Choroid plexus epithelial cell (primary cell): Measurements from ENCODE around the gene SYK.

Experiments
- DNase-seq: peaks from one replicate; pipeline ENCODE4 v3.0.0-alpha.2; 2010; ENCODE audit warnings: low read depth
- H3K4me3 ChIP-seq: 2 replicates; pipeline ENCODE4 v1.5.1; 2011; ENCODE audit warnings: low read depth, mild to moderate bottlenecking, control low read depth, low read length, moderate library complexity
- TF ChIP-seq, protein P1 (sequence below): conservative IDR thresholded peaks from 2 replicates; pipeline ENCODE4 v1.5.1; 2011; ENCODE audit warnings: low read depth, mild to moderate bottlenecking, control low read depth, inconsistent platforms, low read length, moderate library complexity

Gene SYK

DNA sequence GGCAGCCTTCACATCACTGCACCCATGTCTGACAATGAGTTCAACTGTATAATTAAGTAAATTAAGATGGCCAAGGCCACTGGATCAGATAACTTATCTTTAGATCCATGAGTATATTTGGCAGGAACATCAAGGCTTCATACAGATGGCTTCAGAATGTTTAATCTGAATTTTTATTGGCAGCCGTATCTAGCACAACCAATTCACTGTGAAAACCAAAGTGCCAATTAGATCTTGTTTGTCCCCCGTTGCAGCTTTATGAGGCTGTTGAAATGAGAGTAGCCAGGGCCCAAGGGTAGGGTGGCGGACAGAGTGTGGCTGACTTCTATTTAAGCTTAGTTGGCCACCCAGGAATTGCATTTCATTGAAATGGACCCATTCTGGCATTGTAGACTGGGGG, 137.7 kb downstream of the SYK start:
- DNase-seq = no peak
- TF ChIP-seq, protein P1, sequence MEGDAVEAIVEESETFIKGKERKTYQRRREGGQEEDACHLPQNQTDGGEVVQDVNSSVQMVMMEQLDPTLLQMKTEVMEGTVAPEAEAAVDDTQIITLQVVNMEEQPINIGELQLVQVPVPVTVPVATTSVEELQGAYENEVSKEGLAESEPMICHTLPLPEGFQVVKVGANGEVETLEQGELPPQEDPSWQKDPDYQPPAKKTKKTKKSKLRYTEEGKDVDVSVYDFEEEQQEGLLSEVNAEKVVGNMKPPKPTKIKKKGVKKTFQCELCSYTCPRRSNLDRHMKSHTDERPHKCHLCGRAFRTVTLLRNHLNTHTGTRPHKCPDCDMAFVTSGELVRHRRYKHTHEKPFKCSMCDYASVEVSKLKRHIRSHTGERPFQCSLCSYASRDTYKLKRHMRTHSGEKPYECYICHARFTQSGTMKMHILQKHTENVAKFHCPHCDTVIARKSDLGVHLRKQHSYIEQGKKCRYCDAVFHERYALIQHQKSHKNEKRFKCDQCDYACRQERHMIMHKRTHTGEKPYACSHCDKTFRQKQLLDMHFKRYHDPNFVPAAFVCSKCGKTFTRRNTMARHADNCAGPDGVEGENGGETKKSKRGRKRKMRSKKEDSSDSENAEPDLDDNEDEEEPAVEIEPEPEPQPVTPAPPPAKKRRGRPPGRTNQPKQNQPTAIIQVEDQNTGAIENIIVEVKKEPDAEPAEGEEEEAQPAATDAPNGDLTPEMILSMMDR = no peak
- H3K4me3 ChIP-seq = no peak overlapping the region

- H3K4me3 ChIP-seq = no peak overlapping the region
- TF ChIP-seq, protein P1 = no peak
- no peak for DNase-seq
These were observed 138.7 kb downstream of the SYK start for GRCh38 chr9:90940280-90940679.

DNA sequence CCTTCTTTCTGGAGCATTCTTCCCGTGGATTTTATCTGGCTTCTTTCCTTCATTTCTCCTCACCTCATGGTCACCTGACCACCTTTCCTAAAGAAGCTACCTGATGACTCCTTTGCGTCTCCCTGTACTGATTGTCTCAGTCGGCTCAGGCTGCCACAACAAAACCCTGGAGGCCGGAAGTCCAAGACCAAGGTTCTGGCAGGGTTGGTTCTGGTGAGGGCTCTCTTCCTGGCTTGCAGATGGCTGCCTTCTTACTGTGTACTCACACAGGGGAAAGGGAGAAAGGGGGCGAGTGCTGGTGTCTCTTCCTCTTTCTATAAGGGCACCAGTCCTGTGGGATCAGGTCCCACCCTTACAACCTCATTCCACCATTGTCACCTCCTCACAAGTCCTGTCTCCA, 140.0 kb downstream of the SYK start:
- no peak overlapping the region for H3K4me3 ChIP-seq
- no peak for DNase-seq
- TF ChIP-seq, protein P1 = no peak

- TF ChIP-seq, protein P1 = no peak
- DNase-seq = no peak
These were observed 140.9 kb downstream of the SYK start for GRCh38 chr9:90942555-90942954.

GRCh38 chr9:90943341-90943740, 141.7 kb downstream of the SYK start:
- TF ChIP-seq, protein P1 = no peak

More at GRCh38 chr9:90942555-90942954, 140.9 kb downstream of the SYK start:
- no peak overlapping the region for H3K4me3 ChIP-seq

GRCh38 chr9:90945336-90945735, 143.7 kb downstream of the SYK start:
- TF ChIP-seq, protein P1 = no peak
- DNase-seq = no peak
- H3K4me3 ChIP-seq = no peak overlapping the region

More at GRCh38 chr9:90943341-90943740, 141.7 kb downstream of the SYK start:
- no peak overlapping the region for H3K4me3 ChIP-seq
- peak; percentile 38 for DNase-seq

DNA sequence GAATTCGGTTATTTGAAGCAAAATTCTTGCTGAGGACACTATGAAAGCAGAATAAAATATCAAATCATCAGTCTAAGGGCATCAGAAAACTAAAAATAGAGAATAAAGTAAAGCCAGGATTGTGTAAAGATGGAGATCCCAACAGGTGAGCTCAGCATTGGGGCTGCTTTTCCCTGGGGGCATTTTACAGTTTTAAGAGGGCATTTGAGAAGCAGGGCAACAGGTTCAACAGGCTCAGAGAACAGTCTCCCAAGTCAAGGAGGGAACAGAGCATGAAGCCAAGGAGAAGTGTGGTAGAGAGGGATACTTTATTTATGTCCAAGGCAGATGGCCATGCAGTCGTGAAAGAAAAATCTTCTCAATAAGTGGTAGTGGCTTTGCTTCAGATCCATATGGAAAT, 145.4 kb downstream of the SYK start:
- no peak overlapping the region for H3K4me3 ChIP-seq
- DNase-seq = no peak
- TF ChIP-seq, protein P1 = no peak
